Caco-2 (cell line): Measurements from ENCODE around the gene ZNF710. TPM values are rescaled to one million over a fixed set of nuclear protein-coding genes. Genes with fewer than 3 reads are reported as not detected.

Experiments
- BruUV-seq: library from RNA; stranded (reverse); fragments of 400-500 nt; replicated peaks from 2 replicates; lab custom pipeline; 2021; lab: Mats Ljungman, UMichigan
- CTCF ChIA-PET: fragments of 300-600 bp; sonication (Branson Sonifier 250); formaldehyde crosslinking; loops from one replicate; lab custom pipeline; 2022; ENCODE audit warnings: antibody characterized with exemption; lab: Charles Lee
- POLR2A ChIA-PET: fragments of 300-600 bp; sonication (Branson Sonifier 250); formaldehyde crosslinking; loops from one replicate; lab custom pipeline; 2022; ENCODE audit warnings: antibody characterized with exemption; lab: Charles Lee
- DNase-seq, 2 experiments: peaks; one replicate each; pipeline versions ENCODE4 v3.0.0 to v3.0.0-alpha.2; 2020 to 2022
- H3K27me3 ChIP-seq: replicated peaks from 2 replicates; pipeline ENCODE4 v1.6.0; 2011; ENCODE audit warnings: low read length; ENCODE audit not compliant: control insufficient read depth, insufficient read depth
- H3K36me3 ChIP-seq: 2 replicates; pipeline ENCODE4 v1.5.1; 2011; ENCODE audit warnings: low read length; ENCODE audit not compliant: control insufficient read depth, insufficient read depth
- H3K4me1 ChIP-seq: fragments of 250-450 bp; sonication (Bioruptor Pico); 2 replicates; pipeline ENCODE4 v1.5.1; 2020; ENCODE audit warnings: mild to moderate bottlenecking
- H3K4me3 ChIP-seq: 2 replicates; pipeline ENCODE4 v1.5.1; 2011; ENCODE audit warnings: low read depth, mild to moderate bottlenecking, control low read depth, low read length
- H3K9me3 ChIP-seq: fragments of 250-450 bp; sonication (Bioruptor Pico); 2 replicates; pipeline ENCODE4 v1.5.1; 2020; ENCODE audit warnings: mild to moderate bottlenecking, moderate library complexity
- H3K27ac Mint-ChIP-seq: one replicate; pipeline ENCODE4 v1.8.0; 2022; ENCODE audit warnings: mixed read lengths; ENCODE audit not compliant: unreplicated experiment
- H3K27me3 Mint-ChIP-seq: one replicate; pipeline ENCODE4 v1.8.0; 2022; ENCODE audit warnings: mixed read lengths; ENCODE audit not compliant: insufficient read depth, unreplicated experiment
- H3K36me3 Mint-ChIP-seq: one replicate; pipeline ENCODE4 v1.8.0; 2022; ENCODE audit warnings: mild to moderate bottlenecking, mixed read lengths; ENCODE audit not compliant: insufficient read depth, unreplicated experiment
- H3K4me1 Mint-ChIP-seq: one replicate; pipeline ENCODE4 v1.8.0; 2022; ENCODE audit warnings: low read depth, mixed read lengths; ENCODE audit not compliant: unreplicated experiment
- H3K4me3 Mint-ChIP-seq: one replicate; pipeline ENCODE4 v1.8.0; 2022; ENCODE audit warnings: mild to moderate bottlenecking, moderate library complexity, mixed read lengths; ENCODE audit not compliant: unreplicated experiment
- H3K9me3 Mint-ChIP-seq: one replicate; pipeline ENCODE4 v1.8.0; 2022; ENCODE audit warnings: mixed read lengths; ENCODE audit not compliant: unreplicated experiment
- intact Hi-C: fragments of 100-400 bp; cut with micrococcal nuclease; formaldehyde crosslinking; loops from one replicate; pipeline ENCODE4 v1.10.0; 2022; ENCODE audit not compliant: unreplicated experiment
- total RNA-seq: library from RNA; stranded (reverse); gene quantifications from 2 replicates; pipeline ENCODE4 v1.2.3, GENCODE V29; 2022
- TF ChIP-seq, protein P1 (sequence below), 2 experiments: fragments of 200-600 bp in 1 of 2; IDR thresholded peaks; 1 replicate in 1 of 2; 2 replicates in 1 of 2; pipeline versions ENCODE4 v1.5.1 to v1.8.0; 2011 to 2022; ENCODE audit warnings: antibody characterized with exemption in 1 of 2, control low read depth in 1 of 2, inconsistent platforms in 1 of 2, low read depth in 1 of 2, low read length in 1 of 2, mild to moderate bottlenecking in 1 of 2, moderate library complexity in 1 of 2; ENCODE audit not compliant: insufficient read depth in 1 of 2, severe bottlenecking in 1 of 2, unreplicated experiment in 1 of 2

ZNF710 gene
- total RNA-seq, 1 experiment from 2014 or later, result 21.4 TPM

DNA sequence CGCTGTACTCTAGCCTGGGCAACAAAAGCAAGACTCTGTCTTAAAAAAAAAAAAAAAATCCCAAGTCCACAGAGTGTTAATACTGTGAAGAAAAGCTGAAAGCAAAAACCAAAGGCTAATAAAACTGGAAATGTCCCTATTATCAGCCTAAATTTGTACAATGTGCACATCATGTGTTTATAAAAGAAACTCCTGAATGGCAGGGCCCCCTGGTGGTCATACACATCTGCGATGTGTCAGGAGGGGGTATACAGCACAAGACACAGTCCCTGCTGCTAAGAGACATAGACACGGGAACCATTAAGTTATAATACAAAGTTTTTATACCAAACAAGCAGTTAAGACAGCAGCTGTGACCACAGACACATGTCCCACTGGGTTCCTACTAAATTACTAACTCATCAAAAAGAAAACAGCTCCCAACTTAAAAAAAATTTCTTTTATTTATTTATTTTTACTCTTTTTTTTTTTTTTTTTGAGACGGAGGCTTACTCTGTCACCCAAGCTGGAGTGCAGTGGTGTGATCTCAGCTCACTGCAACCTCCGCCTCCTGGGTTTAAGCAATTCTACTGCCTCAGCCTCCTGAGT, 70.2 kb downstream of the ZNF710 start:
- CTCF ChIA-PET, result interaction anchor here (0.6 kb wide), 1 partner anchor 23 kb away, joined by 3 read pairs; no protein-coding TSS in a partner anchor
- Histone ChIP-seq H3K36me3 (no peaks in the 10 kb centered on the region), H3K4me3 (no peak overlapping the region), H3K9me3 (no peaks in the 10 kb centered on the region), H3K4me1 (peaks cover 14% of the 10 kb centered on the region), H3K27me3 (no peaks in the 10 kb centered on the region)
- DNase-seq, result peak; percentile 74 to 78
- Mint-ChIP-seq H3K4me3 (no peak overlapping the region), H3K27ac (no peak overlapping the region), H3K27me3 (no peaks in the 10 kb centered on the region), H3K9me3 (no peaks in the 10 kb centered on the region), H3K36me3 (peaks cover 5% of the 10 kb centered on the region), H3K4me1 (peaks cover 14% of the 10 kb centered on the region)
- intact Hi-C loops, result loop anchor here (1.0 kb wide), 1 partner anchor 173 kb away; no protein-coding TSS in a partner anchor
- POLR2A ChIA-PET, result no interaction called here
- BruUV-seq, result no TSS peak
- TF ChIP-seq, protein P1, sequence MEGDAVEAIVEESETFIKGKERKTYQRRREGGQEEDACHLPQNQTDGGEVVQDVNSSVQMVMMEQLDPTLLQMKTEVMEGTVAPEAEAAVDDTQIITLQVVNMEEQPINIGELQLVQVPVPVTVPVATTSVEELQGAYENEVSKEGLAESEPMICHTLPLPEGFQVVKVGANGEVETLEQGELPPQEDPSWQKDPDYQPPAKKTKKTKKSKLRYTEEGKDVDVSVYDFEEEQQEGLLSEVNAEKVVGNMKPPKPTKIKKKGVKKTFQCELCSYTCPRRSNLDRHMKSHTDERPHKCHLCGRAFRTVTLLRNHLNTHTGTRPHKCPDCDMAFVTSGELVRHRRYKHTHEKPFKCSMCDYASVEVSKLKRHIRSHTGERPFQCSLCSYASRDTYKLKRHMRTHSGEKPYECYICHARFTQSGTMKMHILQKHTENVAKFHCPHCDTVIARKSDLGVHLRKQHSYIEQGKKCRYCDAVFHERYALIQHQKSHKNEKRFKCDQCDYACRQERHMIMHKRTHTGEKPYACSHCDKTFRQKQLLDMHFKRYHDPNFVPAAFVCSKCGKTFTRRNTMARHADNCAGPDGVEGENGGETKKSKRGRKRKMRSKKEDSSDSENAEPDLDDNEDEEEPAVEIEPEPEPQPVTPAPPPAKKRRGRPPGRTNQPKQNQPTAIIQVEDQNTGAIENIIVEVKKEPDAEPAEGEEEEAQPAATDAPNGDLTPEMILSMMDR (IDR thresholded peaks at IDR 0.05; ENCODE audit: insufficient read depth in 1 of 2, low read depth in 1 of 2, low read length in 1 of 2, severe bottlenecking in 1 of 2, unreplicated experiment in 1 of 2), result peak; percentile 72 to 73

DNA sequence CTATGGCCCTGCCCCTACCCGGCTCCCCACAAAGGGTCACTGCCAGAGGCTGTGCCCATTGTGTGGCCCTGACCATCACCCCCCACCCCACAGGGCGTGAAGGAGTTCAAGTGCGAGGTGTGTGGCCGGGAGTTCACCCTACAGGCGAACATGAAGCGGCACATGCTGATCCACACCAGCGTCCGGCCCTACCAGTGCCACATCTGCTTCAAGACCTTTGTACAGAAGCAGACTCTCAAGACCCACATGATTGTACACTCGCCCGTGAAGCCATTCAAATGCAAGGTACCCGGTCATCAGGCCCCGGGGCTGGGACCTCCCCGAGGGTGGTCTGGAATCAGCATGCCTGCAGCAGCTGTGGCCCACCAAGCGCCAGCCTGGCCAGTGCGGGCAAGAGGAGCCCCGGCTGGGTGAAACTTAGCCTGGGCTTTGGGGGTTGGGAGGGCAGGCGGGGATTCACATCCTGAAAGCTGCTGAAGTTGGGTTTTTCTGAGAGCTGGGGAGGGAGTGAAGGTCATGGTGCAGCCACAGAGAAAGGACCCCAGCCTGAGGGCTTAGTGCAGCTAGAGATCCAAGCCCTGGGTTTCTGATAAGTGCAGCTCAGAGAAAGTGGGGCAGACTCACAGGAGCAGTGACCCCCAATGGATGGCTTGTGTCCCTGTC, 72.0 kb downstream of the ZNF710 start:
- H3K36me3 ChIP-seq, result no peaks in the 10 kb centered on the region
- intact Hi-C loops, result no loop called here
- no peak overlapping the region for H3K4me3 ChIP-seq
- BruUV-seq, result no TSS peak
- H3K4me1 ChIP-seq, result peaks cover 15% of the 10 kb centered on the region
- ChIA-PET CTCF (interaction anchor here (0.6 kb wide), 1 partner anchor 134 kb away, joined by 3 read pairs; no protein-coding TSS in a partner anchor), POLR2A (no interaction called here)
- Mint-ChIP-seq H3K4me1 (peaks cover 14% of the 10 kb centered on the region), H3K9me3 (no peaks in the 10 kb centered on the region), H3K36me3 (peaks cover 9% of the 10 kb centered on the region), H3K4me3 (no peak overlapping the region), H3K27me3 (no peaks in the 10 kb centered on the region), H3K27ac (no peak overlapping the region)
- no peak for DNase-seq
- TF ChIP-seq, protein P1 (IDR thresholded peaks at IDR 0.05; ENCODE audit: insufficient read depth in 1 of 2, low read depth in 1 of 2, low read length in 1 of 2, severe bottlenecking in 1 of 2, unreplicated experiment in 1 of 2), result no peak
- H3K27me3 ChIP-seq, result no peaks in the 10 kb centered on the region
- H3K9me3 ChIP-seq, result no peaks in the 10 kb centered on the region

DNA sequence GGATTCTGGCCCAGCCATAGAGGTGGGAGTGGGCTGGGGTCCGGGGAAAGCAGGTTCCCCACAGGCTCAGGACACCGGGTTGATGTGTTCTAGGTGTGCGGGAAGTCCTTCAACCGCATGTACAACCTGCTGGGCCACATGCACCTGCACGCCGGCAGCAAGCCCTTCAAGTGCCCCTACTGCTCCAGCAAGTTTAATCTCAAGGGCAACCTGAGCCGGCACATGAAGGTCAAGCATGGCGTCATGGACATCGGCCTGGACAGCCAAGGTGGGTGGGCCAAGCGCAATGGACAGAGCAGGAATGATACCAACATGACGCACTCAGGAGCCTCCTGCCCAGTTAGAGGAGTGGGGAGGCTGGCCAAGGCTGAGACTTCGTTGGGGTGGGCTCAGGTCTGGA, 72.9 kb downstream of the ZNF710 start:
- Histone ChIP-seq H3K27me3 (no peaks in the 10 kb centered on the region), H3K4me3 (no peak overlapping the region), H3K9me3 (no peaks in the 10 kb centered on the region), H3K36me3 (no peaks in the 10 kb centered on the region), H3K4me1 (peaks cover 15% of the 10 kb centered on the region)
- H3K27me3 Mint-ChIP-seq, result no peaks in the 10 kb centered on the region
- no peak for DNase-seq
- intact Hi-C loops, result no loop called here
- peaks cover 9% of the 10 kb centered on the region for H3K36me3 Mint-ChIP-seq
- H3K9me3 Mint-ChIP-seq, result no peaks in the 10 kb centered on the region
- POLR2A ChIA-PET, result no interaction called here
- H3K4me3 Mint-ChIP-seq, result no peak overlapping the region
- CTCF ChIA-PET, result no interaction called here
- TF ChIP-seq, protein P1 (IDR thresholded peaks at IDR 0.05; ENCODE audit: insufficient read depth in 1 of 2, low read depth in 1 of 2, low read length in 1 of 2, severe bottlenecking in 1 of 2, unreplicated experiment in 1 of 2), result no peak
- no TSS peak for BruUV-seq
- H3K27ac Mint-ChIP-seq, result no peak overlapping the region
- H3K4me1 Mint-ChIP-seq, result peaks cover 14% of the 10 kb centered on the region
